Bronchial epithelial cell (primary cell): Measurements from ENCODE around the gene EIF2D. TPM values are rescaled to one million over a fixed set of nuclear protein-coding genes. Genes with fewer than 3 reads are reported as not detected.

Experiments used
- DNase-seq: peaks from one replicate; pipeline ENCODE4 v3.0.0-alpha.2; 2010; ENCODE audit warnings: low read depth
- FAIRE-seq: peaks from 2 replicates; lab custom pipeline; 2011; peaks lifted over from hg19 to GRCh38; lab: Jason Lieb, UNC
- H3K27me3 ChIP-seq: 2 replicates; pipeline ENCODE4 v1.5.1; 2011; ENCODE audit warnings: low read length; ENCODE audit not compliant: control insufficient read depth, insufficient read depth
- H3K36me3 ChIP-seq: 2 replicates; pipeline ENCODE4 v1.5.1; 2011; ENCODE audit warnings: low read length; ENCODE audit not compliant: control insufficient read depth, insufficient read depth
- H3K4me3 ChIP-seq: 2 replicates; pipeline ENCODE4 v1.5.1; 2011; ENCODE audit warnings: mild to moderate bottlenecking, low read depth, low read length, control low read depth
- CTCF ChIP-seq: IDR thresholded peaks from 2 replicates; pipeline ENCODE4 v1.5.1; 2011; ENCODE audit warnings: mild to moderate bottlenecking, moderate library complexity, low read length, control low read depth, inconsistent platforms; ENCODE audit not compliant: insufficient read depth, severe bottlenecking
- total RNA-seq: library from RNA; depleted of rRNA; stranded (reverse); fragments of >200 nt; gene quantifications from 2 replicates; pipeline ENCODE4 v1.2.1, GENCODE V29; 2014

The EIF2D gene
- total RNA-seq, 1 donor from 2014 or later, result 56.1 TPM

GRCh38 chr1:206563367-206564207, 48.7 kb downstream of the EIF2D start:
- peak; percentile 23 for DNase-seq
- Histone ChIP-seq H3K27me3 (no peaks in the 10 kb centered on the region), H3K36me3 (no peaks in the 10 kb centered on the region), H3K4me3 (no peak overlapping the region)
- no peak for TF ChIP-seq CTCF
- FAIRE-seq, result no peak

- no peak for DNase-seq
- H3K36me3 ChIP-seq, result no peaks in the 10 kb centered on the region
- TF ChIP-seq CTCF, result no peak
- H3K27me3 ChIP-seq, result no peaks in the 10 kb centered on the region
- H3K4me3 ChIP-seq, result no peak overlapping the region
- FAIRE-seq, result no peak
Measured at GRCh38 chr1:206560007-206560716, 52.1 kb downstream of the EIF2D start.

- no peak for DNase-seq
- no peak for FAIRE-seq
- Histone ChIP-seq H3K36me3 (no peaks in the 10 kb centered on the region), H3K27me3 (no peaks in the 10 kb centered on the region), H3K4me3 (no peak overlapping the region)
- TF ChIP-seq CTCF, result no peak
Measured at GRCh38 chr1:206559672-206559995, 52.6 kb downstream of the EIF2D start.

GRCh38 chr1:206558794-206559671, 53.2 kb downstream of the EIF2D start:
- H3K36me3 ChIP-seq, result no peaks in the 10 kb centered on the region
- H3K27me3 ChIP-seq, result no peaks in the 10 kb centered on the region
- no peak overlapping the region for H3K4me3 ChIP-seq
- no peak for TF ChIP-seq CTCF
- DNase-seq (no peak), FAIRE-seq (no peak)

- H3K27me3 ChIP-seq, result no peaks in the 10 kb centered on the region
- no peak for TF ChIP-seq CTCF
- no peak for DNase-seq
- H3K4me3 ChIP-seq, result peak overlapping the region; percentile 35
- H3K36me3 ChIP-seq, result no peaks in the 10 kb centered on the region
- FAIRE-seq, result no peak
Measured at GRCh38 chr1:206557636-206558473, 54.4 kb downstream of the EIF2D start.
